Activated CD4-positive, alpha-beta T cell treated with anti-CD3 and anti-CD28 coated beads for 36 hours (primary cell): Measurements from ENCODE around the gene PRKG1. TPM values are rescaled to one million over a fixed set of nuclear protein-coding genes. Genes with fewer than 3 reads are reported as not detected.

Experiments used
- ATAC-seq: fragments of 200-7000 bp; cut with Tn5 transposase; one replicate; pipeline ENCODE4 v1.10.0; 2021; ENCODE audit warnings: mild to moderate bottlenecking, moderate library complexity
- CTCF ChIA-PET: fragments of 350-600 bp; sonication (Branson Sonifier 250); formaldehyde crosslinking; loops from one replicate; lab custom pipeline; 2021; ENCODE audit warnings: antibody characterized with exemption; lab: Charles Lee
- POLR2A ChIA-PET: fragments of 350-600 bp; sonication (Branson Sonifier 250); formaldehyde crosslinking; loops from one replicate; lab custom pipeline; 2021; ENCODE audit warnings: antibody characterized with exemption, inconsistent platforms; lab: Charles Lee
- DNase-seq: peaks from one replicate; pipeline ENCODE4 v3.0.0-alpha.2; 2020
- H3K27ac Mint-ChIP-seq: one replicate; pipeline ENCODE4 v1.8.0; 2021; ENCODE audit warnings: mixed read lengths
- H3K27me3 Mint-ChIP-seq: one replicate; pipeline ENCODE4 v1.8.0; 2021; ENCODE audit warnings: mixed read lengths
- H3K36me3 Mint-ChIP-seq: one replicate; pipeline ENCODE4 v1.8.0; 2021; ENCODE audit warnings: low read depth, mixed read lengths
- H3K4me1 Mint-ChIP-seq: one replicate; pipeline ENCODE4 v1.8.0; 2021; ENCODE audit warnings: mixed read lengths
- H3K4me3 Mint-ChIP-seq: one replicate; pipeline ENCODE4 v1.8.0; 2021; ENCODE audit warnings: mild to moderate bottlenecking, moderate library complexity, mixed read lengths
- H3K9me3 Mint-ChIP-seq: one replicate; pipeline ENCODE4 v1.8.0; 2021; ENCODE audit warnings: low read depth, mixed read lengths
- intact Hi-C, 2 experiments: fragments of 100-400 bp; cut with DNase I in 1 of 2; cut with micrococcal nuclease in 1 of 2; formaldehyde crosslinking; loops; one replicate each; pipeline versions ENCODE4 v1.14.2 to v1.15.1; 2022 to 2024; cut with DNase I, micrococcal nuclease
- total RNA-seq, 2 experiments: library from RNA; stranded (reverse); gene quantifications; one replicate each; pipeline ENCODE4 v1.2.3, GENCODE V29; 2021

The PRKG1 gene
- total RNA-seq, 2 experiments from 2014 or later = not detected

DNA sequence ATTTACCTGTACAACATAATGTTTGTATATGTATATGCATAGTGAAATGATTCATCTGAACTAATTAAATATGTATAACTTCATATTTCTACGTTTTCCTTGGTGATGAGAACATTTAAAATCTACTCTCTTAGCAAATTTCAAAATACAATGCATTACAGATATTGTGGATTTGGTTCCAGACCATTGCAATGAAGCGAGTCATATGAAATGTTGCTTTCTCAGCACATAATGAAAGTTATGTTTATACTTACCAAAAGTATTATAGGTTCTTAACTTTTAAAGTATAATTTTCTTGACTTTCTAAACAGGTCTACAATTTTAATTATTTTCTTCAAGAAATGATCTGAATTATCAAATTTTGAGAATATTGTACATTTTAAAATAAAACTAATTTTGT, 435.9 kb downstream of the PRKG1 start:
- ATAC-seq = no peak
- intact Hi-C loops = no loop called here
- CTCF ChIA-PET = no interaction called here

GRCh38 chr10:51521605-51522004, 447.3 kb downstream of the PRKG1 start:
- CTCF ChIA-PET = no interaction called here
- no peaks in the 10 kb centered on the region for H3K9me3 Mint-ChIP-seq
- no peak overlapping the region for H3K4me3 Mint-ChIP-seq
- no peak for ATAC-seq
- intact Hi-C loops = no loop called here
- H3K27ac Mint-ChIP-seq = no peak overlapping the region
- no peak for DNase-seq
- H3K4me1 Mint-ChIP-seq = no peaks in the 10 kb centered on the region
- peaks cover 2% of the 10 kb centered on the region for H3K27me3 Mint-ChIP-seq
- POLR2A ChIA-PET = no interaction called here
- H3K36me3 Mint-ChIP-seq = no peaks in the 10 kb centered on the region

More for the DNA sequence above, 435.9 kb downstream of the PRKG1 start:
- H3K4me3 Mint-ChIP-seq = no peak overlapping the region
- POLR2A ChIA-PET = no interaction called here
- no peak for DNase-seq
- H3K27me3 Mint-ChIP-seq = no peaks in the 10 kb centered on the region
- no peaks in the 10 kb centered on the region for H3K9me3 Mint-ChIP-seq
- no peaks in the 10 kb centered on the region for H3K4me1 Mint-ChIP-seq
- H3K36me3 Mint-ChIP-seq = no peaks in the 10 kb centered on the region
- no peak overlapping the region for H3K27ac Mint-ChIP-seq

DNA sequence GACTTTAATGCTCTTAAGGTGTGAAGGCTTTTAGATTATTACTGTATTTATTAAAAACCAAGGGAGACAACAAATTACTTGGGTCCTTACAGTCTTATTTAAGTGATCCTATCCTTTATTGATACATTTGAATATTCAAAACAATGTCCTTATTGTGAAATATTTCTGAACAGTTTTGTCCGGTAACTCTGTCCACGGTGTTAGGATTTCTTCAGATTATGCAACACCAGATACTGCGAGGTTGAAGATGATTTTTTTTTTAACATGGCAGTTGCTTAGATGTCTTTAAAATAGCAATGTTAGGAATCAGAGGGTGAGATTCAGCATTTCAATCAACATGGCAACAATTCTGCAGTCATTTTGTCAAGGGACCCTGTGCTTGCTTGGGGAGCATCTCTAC, 448.6 kb downstream of the PRKG1 start:
- no peak overlapping the region for H3K27ac Mint-ChIP-seq
- no peaks in the 10 kb centered on the region for H3K36me3 Mint-ChIP-seq
- no peak for DNase-seq
- peaks cover 2% of the 10 kb centered on the region for H3K27me3 Mint-ChIP-seq
- ATAC-seq = no peak
- H3K4me1 Mint-ChIP-seq = no peaks in the 10 kb centered on the region
- H3K4me3 Mint-ChIP-seq = no peak overlapping the region
- POLR2A ChIA-PET = no interaction called here
- CTCF ChIA-PET = no interaction called here
- no peaks in the 10 kb centered on the region for H3K9me3 Mint-ChIP-seq
- intact Hi-C loops = no loop called here

DNA sequence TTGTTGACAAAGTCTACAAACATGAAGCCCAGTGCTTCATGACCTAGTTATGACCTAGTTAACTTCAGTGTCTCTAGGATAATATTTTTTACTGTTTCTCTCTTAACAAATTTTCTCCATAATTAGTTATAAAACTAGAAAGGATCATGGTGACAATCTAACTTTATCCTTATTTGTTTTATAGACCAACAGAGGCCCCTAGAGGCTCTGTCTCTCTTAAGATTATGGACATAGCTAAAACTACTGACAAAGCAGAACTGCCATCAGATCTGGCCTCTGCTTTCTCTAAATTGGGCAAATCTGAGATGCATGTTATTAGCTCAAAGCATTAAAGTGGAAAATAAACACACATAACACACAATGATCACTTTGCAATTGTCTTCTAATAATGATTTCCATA, 449.2 kb downstream of the PRKG1 start:
- no peak for DNase-seq
- no peak overlapping the region for H3K27ac Mint-ChIP-seq
- no peaks in the 10 kb centered on the region for H3K9me3 Mint-ChIP-seq
- ATAC-seq = no peak
- H3K27me3 Mint-ChIP-seq = peaks cover 2% of the 10 kb centered on the region
- ChIA-PET POLR2A (no interaction called here), CTCF (no interaction called here)
- H3K4me1 Mint-ChIP-seq = no peaks in the 10 kb centered on the region
- H3K4me3 Mint-ChIP-seq = no peak overlapping the region
- intact Hi-C loops = no loop called here
- H3K36me3 Mint-ChIP-seq = no peaks in the 10 kb centered on the region

GRCh38 chr10:51524041-51524440, 449.8 kb downstream of the PRKG1 start:
- Mint-ChIP-seq H3K27me3 (peaks cover 2% of the 10 kb centered on the region), H3K27ac (no peak overlapping the region), H3K4me1 (no peaks in the 10 kb centered on the region), H3K4me3 (no peak overlapping the region), H3K9me3 (no peaks in the 10 kb centered on the region), H3K36me3 (no peaks in the 10 kb centered on the region)
- CTCF ChIA-PET = no interaction called here
- intact Hi-C loops = no loop called here
- POLR2A ChIA-PET = no interaction called here
- ATAC-seq (no peak), DNase-seq (no peak)

- Mint-ChIP-seq H3K4me1 (no peaks in the 10 kb centered on the region), H3K9me3 (no peaks in the 10 kb centered on the region), H3K27me3 (peaks cover 2% of the 10 kb centered on the region), H3K36me3 (no peaks in the 10 kb centered on the region), H3K27ac (no peak overlapping the region), H3K4me3 (no peak overlapping the region)
- intact Hi-C loops = no loop called here
- ChIA-PET CTCF (interaction anchor here (1.5 kb wide), 1 partner anchor 10 kb away, joined by 3 read pairs; no protein-coding TSS in a partner anchor), POLR2A (no interaction called here)
- ATAC-seq = no peak
- DNase-seq = no peak
These were observed 453.4 kb downstream of the PRKG1 start for GRCh38 chr10:51527522-51528219.

GRCh38 chr10:51528527-51528926, 454.2 kb downstream of the PRKG1 start:
- ChIA-PET POLR2A (no interaction called here), CTCF (interaction anchor here (1.5 kb wide), 1 partner anchor 9 kb away, joined by 3 read pairs; no protein-coding TSS in a partner anchor)
- Mint-ChIP-seq H3K4me1 (no peaks in the 10 kb centered on the region), H3K27me3 (peaks cover 2% of the 10 kb centered on the region), H3K36me3 (no peaks in the 10 kb centered on the region), H3K4me3 (no peak overlapping the region), H3K9me3 (no peaks in the 10 kb centered on the region), H3K27ac (no peak overlapping the region)
- ATAC-seq (no peak), DNase-seq (no peak)
- intact Hi-C loops = no loop called here

- CTCF ChIA-PET = interaction anchor here (0.8 kb wide), 1 partner anchor 1109 kb away, joined by 4 read pairs; no protein-coding TSS in a partner anchor
- no peaks in the 10 kb centered on the region for H3K27me3 Mint-ChIP-seq
- POLR2A ChIA-PET = no interaction called here
- no peak overlapping the region for H3K4me3 Mint-ChIP-seq
- ATAC-seq (no peak), DNase-seq (no peak)
- intact Hi-C loops = no loop called here
- no peaks in the 10 kb centered on the region for H3K4me1 Mint-ChIP-seq
- H3K27ac Mint-ChIP-seq = no peak overlapping the region
- H3K36me3 Mint-ChIP-seq = no peaks in the 10 kb centered on the region
- H3K9me3 Mint-ChIP-seq = no peaks in the 10 kb centered on the region
These were observed 456.3 kb downstream of the PRKG1 start for GRCh38 chr10:51530541-51530940.

DNA sequence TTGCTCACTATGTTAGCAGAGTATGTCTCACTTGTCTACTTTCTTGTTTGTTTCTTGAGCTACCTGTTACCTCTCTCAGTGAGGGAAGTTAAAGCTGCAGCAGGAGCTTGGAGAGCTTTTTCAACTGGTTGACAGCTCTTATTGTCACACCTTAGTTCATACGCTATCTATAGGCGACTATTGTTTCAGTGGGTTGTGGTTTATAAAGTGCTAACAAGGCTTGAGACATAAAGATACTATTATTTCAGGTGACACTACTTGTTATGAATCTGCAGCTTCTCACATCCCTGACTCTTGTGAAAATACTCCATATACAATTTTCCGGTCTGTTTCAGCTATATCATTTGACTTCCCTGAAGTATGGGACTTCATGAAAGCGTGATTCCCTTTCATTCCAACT, 457.8 kb downstream of the PRKG1 start:
- ChIA-PET POLR2A (no interaction called here), CTCF (interaction anchor here (1.0 kb wide), 1 partner anchor 134 kb away, joined by 3 read pairs; no protein-coding TSS in a partner anchor)
- Mint-ChIP-seq H3K36me3 (no peaks in the 10 kb centered on the region), H3K4me3 (no peak overlapping the region), H3K4me1 (no peaks in the 10 kb centered on the region), H3K27me3 (no peaks in the 10 kb centered on the region), H3K9me3 (no peaks in the 10 kb centered on the region), H3K27ac (no peak overlapping the region)
- DNase-seq (no peak), ATAC-seq (no peak)
- intact Hi-C loops = no loop called here

DNA sequence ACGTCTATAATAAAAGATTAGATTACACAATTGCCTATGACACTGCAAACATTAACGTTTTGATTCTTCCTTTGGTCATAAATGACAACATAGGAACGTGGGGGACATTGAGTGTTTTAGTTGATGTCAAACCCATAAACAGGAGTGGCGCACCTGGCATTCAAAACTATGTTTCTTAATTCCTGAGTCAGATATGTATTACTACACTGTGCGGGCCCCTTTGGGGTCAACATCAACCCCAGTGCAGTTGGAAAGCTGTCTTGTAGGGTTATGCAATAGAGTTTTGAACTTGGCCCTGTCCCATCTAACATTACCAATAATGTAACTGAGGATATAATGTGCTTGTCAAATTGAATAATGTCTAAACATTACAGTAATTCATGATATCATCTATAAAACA, 468.6 kb downstream of the PRKG1 start:
- intact Hi-C loops = no loop called here
- no peak for ATAC-seq
- H3K36me3 Mint-ChIP-seq = no peaks in the 10 kb centered on the region

DNA sequence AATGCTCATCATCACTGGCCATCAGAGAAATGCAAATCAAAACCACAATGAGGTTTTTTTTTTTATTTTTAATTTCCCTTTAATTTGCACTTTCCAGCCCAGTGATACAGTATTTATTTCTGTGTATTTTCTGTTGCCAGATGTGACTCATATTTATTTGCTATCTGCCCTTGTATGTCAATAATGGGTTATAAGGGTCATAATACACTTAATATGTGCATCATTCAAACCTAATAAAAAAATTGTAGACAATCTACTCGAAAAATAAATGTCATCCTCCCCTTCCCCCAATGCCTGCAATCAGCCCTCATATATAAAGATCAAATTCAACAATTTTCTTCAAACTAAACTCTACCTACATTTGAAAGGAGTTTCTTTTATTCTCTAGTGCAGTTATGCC, 470.6 kb downstream of the PRKG1 start:
- ATAC-seq (no peak), DNase-seq (no peak)
- intact Hi-C loops = no loop called here
- H3K27me3 Mint-ChIP-seq = no peaks in the 10 kb centered on the region
- H3K4me3 Mint-ChIP-seq = no peak overlapping the region
- H3K36me3 Mint-ChIP-seq = no peaks in the 10 kb centered on the region
- no peaks in the 10 kb centered on the region for H3K9me3 Mint-ChIP-seq
- H3K27ac Mint-ChIP-seq = no peak overlapping the region
- CTCF ChIA-PET = no interaction called here
- POLR2A ChIA-PET = no interaction called here
- no peaks in the 10 kb centered on the region for H3K4me1 Mint-ChIP-seq

More for the DNA sequence above, 468.6 kb downstream of the PRKG1 start:
- no peaks in the 10 kb centered on the region for H3K4me1 Mint-ChIP-seq
- H3K4me3 Mint-ChIP-seq = no peak overlapping the region
- no peaks in the 10 kb centered on the region for H3K9me3 Mint-ChIP-seq
- CTCF ChIA-PET = no interaction called here
- H3K27me3 Mint-ChIP-seq = no peaks in the 10 kb centered on the region
- POLR2A ChIA-PET = no interaction called here
- no peak overlapping the region for H3K27ac Mint-ChIP-seq
- DNase-seq = no peak

- Mint-ChIP-seq H3K9me3 (no peaks in the 10 kb centered on the region), H3K27ac (no peak overlapping the region), H3K27me3 (no peaks in the 10 kb centered on the region), H3K4me1 (no peaks in the 10 kb centered on the region), H3K4me3 (no peak overlapping the region), H3K36me3 (no peaks in the 10 kb centered on the region)
- ChIA-PET POLR2A (no interaction called here), CTCF (interaction anchor here (1.3 kb wide), 1 partner anchor 31 kb away, joined by 3 read pairs; no protein-coding TSS in a partner anchor)
- no peak for DNase-seq
- ATAC-seq = no peak
- intact Hi-C loops = no loop called here
These were observed 473.7 kb downstream of the PRKG1 start for GRCh38 chr10:51547941-51548340.
